Urothelium cell line (cell line): Measurements from ENCODE around the gene MORN2.
"Not testable (repeated sequence)": the region's sequence is repeated elsewhere in the genome, so short reads cannot be mapped to it uniquely, and the experiment has no call there.

Source experiments
- DNase-seq: peaks from one replicate; pipeline ENCODE4 v3.0.0; 2011; ENCODE audit warnings: low spot score, mixed read lengths
- FAIRE-seq: peaks from 2 replicates; lab custom pipeline; 2011; peaks lifted over from hg19 to GRCh38; lab: Jason Lieb, UNC

MORN2 gene

DNA sequence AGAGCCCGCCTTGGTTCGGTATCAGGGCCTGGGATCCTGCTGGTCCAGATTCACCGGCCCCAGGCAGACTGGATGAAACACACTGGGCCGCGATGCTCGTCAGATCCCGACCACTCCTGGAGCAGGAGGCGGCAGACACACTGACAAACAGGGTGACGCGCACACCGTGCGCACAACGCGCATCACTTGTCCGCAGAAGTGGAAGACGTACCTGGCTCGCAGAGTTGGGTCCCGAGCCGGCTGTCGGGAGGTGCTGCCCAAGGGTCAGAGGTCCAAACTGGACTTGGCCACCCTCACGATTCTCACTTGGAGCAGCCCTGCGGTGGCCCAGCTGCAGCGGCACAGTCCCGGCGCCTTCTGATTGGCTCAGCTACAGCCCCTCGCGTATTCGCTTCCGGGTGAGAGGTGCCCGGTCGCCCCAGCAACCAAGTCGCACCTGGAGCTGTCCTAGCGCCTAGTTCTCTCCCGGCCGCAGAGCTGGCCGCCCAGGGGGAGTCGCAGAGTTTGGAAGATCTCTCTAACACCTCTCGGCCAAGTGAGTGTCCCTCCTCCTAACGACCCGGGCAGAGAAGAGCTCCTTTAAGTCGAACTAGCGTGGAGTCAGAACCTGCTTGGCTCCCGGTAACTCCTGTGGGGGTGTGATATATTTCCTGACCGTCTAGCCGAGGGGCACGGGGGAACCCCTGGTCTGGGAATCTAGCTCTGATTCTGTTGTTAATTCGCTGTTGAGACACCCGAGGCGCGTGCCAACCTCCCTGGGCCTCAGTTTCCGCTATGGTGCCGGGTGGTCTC is at the start of gene MORN2, which contains the start of gene DHX57:
Gene MORN2, plus strand, starts transcription at position 401 of the 792 bp plus-strand sequence.
Gene DHX57, minus strand, starts transcription at position 359 of the 792 bp plus-strand sequence. CDS start 7,529 bp downstream, outside the sequence.
- peak; percentile 99 for DNase-seq
- FAIRE-seq = peak; percentile 92

DNA sequence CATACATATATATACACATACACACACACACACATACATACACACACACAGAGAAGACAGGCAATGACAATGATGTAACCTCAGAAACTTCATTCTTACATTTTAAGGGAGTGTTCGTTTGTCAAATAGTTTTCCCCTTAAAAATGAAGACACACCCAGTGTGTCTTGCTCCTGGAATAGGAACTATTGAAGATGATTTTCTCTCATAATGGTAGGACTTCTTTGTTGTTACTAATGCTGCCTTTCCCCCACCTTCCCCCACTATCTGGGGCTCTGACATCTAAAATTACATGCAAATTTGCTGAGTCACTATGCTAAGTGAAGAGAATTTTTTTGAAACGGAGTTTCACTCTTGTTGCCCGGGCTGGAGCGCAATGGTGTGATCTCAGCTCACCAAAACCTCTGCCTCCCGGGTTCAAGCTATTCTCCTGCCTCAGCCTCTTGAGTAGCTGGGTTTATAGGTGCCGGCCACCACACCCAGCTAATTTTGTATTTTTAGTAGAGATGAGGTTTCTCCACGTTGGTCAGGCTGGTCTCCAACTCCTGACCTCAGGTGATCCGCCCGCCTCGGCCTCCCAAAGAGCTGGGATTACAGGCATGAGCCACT is 48.1 kb upstream of the MORN2 start:
- FAIRE-seq = not testable (repeated sequence)

DNA sequence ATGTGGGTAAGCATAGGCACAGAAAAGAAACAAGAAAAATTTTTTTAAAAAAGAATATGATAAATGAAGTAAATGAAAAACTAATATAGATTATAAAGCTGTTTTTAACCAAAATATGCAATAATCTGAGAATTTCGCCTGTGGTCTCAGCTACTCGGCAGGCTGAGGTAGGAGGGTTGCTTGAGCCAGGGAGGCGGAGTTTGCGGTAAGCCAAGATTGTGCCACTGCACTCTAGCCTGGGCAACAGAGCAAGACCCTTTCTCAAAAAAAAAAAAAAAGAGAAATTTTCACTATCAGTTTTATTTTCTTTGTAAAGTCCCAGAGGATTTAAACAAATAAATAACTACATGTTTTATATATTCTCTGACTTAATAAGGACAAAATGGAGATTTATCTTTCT is 47.3 kb upstream of the MORN2 start:
- FAIRE-seq (no peak), DNase-seq (no peak)

More for the DNA sequence above, 48.1 kb upstream of the MORN2 start:
- peak; percentile 29 for DNase-seq

DNA sequence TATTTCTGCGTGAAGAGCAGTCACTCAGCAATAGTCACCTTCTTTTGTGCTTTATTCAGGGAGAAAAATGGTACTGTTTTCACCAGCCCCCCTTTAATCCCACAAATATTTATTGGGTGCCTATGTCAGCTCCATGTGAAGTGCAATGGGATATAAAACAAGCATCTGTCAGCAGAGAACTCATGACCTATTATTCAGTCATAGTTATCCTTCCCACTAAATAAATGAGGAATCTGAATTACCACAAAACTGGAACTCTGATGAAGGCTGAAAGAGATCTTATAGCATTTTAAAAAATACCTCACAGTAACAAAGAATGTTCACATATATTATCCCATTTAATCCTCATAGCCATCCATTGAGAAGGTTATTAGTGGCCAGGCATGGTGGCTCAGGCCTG is 45.8 kb upstream of the MORN2 start:
- no peak for DNase-seq
- no peak for FAIRE-seq

DNA sequence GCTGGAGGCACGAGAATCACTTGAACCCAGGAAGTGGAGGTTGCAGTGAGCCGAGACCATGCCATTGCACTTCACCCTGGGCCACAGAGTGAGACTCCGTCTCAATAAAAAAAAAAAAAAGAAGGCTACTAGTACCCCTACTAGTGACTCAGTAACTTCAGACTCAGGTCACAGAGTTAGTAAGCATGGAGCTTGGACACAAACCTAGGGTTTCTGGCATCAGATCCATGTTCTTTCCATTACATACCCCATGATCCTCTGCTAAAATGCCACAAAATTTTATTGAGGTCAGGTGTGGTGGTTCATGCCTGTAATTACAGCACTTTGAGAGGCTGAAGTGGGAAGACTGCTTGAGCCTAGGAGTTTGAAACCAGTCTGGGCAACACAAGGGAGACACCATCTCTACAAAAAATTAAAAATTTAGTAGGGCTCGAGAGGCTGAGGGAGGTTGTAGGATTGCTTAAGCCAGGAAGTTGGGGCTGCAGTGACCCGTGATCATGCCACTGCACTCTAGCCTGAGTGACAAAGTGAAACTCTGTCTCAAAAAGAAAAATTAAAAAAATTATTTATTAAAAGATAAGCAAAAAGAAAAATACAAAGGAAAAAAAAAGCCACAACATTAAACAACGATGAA is 45.1 kb upstream of the MORN2 start:
- FAIRE-seq (no peak), DNase-seq (no peak)

DNA sequence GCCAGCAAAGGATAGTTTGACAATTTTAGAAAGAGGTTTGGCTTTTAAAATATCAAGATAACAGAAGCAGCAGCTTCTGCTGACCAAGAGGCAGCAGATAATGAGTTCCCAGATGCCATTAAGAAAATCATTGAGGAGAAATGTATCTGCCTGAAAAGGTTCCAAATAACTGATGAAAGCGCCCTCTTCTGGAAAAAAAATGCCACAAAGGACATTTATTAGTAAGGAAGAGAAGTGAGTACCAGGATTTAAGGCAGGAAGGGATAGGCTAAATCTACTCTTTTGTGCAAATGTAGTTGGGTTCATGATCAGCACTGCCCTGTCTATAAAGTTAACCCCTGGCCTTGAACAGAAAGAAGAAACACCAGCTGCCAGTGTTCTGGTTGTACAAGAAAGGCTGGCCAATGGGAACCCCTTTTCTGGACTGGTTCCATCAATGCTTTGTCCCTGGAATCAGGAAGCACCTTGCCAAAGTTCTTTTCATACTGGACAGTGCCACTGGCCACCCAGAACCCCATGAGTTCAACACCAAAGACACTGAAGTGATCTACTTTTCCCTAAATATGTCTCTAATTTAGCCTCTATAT is 40.7 kb upstream of the MORN2 start:
- FAIRE-seq = no peak
- DNase-seq = no peak

DNA sequence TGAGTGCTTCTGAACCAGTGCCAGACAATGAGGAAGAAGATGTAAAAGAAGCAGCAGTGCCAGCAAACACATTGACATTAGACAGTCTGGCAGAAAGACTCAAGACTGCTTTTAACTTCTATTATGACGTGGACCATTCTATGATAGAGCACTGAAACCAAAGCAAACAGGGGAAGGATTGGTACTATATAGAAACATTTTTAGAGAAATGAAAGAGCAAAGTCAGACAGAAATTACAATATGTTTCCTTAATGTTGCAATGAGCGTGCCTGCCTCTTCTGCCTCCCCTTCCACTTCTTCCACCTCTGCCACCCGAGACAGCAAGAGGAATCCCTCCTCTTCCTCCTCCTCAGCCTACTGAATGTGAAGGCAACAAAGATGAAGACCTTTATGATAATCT is 39.8 kb upstream of the MORN2 start:
- DNase-seq = no peak
- no peak for FAIRE-seq

DNA sequence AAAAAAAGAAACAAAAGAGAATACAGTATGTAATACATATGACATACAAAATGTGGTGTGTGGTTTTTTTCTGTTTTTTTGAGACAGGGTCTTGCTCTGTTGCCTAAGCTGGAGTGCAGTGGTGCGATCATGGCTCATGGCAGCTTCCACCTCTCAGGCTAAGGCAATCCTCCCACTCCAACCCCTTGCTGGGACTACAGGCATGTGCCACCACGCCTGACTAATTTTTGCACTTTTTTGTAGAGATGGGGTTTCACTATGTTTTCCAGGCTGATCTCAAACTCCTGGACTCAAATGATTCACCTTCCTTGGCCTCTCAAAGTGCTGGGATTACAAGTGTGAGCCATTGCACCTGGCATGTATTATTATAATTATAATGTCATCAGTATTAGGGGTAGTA is 39.0 kb upstream of the MORN2 start:
- no peak for DNase-seq
- FAIRE-seq = no peak

DNA sequence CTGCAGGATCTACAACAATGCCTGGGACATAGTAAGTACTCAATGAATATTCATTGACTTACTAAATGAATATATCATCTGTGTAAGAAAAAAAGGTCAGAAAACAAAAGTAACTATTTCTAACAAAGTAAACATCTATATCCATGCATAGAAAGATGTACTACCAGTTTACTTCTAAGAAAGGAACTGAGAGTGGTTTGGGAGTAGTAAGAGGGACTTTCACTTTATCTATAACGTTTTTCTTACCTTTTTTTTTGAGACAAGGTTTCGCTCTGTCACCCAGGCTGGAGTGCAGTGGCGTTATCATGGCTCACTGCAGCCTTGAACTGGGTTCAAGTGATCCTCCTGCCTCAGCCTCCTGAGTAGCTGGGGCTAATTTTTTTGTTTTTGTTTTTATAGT is 25.7 kb upstream of the MORN2 start:
- no peak for FAIRE-seq
- no peak for DNase-seq

DNA sequence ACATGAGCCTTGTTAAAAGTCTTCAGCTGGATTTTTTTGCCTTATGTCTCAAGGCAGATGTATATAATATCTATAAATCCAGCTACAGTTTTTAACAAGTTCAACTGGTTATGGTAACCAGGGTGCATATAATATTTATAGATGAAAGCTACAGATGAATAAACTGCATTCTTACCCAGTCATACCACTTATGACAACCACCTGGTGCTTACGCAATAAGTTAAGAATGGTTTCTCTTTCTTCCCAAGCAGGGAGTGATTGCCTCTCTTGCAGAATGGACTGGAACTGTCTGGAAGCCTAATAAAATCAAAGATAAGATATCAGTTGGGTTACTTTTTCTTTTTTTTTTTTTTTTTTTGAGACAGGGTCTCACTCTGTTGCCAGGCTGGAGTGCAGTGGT is 19.6 kb upstream of the MORN2 start:
- no peak for FAIRE-seq
- DNase-seq = no peak

DNA sequence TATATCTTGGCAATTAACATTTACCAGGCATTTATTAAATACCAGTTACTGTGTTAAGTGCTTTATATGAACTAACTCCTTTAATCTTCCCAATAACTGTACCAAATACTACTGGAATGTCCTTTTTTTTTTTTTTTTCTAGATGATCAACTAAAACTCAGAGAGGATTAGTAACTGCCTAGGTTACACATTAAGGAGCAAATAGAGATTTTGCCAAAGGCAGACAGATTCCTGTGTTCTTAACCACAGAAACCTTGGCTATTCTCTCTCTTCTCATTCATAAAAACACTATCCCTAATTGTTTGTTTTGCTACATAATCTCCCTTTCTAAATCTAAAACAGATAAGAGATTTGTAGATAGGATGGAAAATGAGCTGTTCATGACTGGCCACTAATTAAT is 13.3 kb upstream of the MORN2 start:
- FAIRE-seq (no peak), DNase-seq (no peak)

DNA sequence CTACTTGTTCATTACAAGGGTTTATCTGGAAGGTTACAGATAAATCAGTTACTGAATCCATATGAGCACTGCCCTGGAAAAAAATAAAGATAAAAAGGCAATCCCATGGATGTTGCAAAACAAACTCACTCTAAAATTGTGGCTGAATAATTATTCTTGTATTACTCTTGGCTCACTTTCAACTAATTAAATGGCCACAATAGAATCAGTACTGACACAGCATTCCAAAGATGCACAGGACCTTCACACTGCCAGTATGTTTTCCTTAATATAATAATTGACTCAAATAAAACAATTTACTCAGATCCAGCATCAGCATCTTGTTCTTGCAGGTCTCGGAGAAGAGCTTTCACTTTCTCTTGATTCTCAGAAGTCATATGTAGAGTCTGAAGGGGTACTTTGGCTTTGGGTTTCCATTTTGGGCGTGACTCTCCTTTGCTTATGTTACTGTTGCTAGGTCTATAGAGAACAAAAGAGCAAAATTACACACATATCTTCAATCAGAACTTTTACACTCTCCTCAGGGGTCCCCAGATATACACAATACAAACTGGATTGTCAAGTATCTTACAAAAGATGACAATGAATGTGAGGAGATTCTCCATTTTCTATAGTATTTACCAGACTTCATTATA is 12.6 kb upstream of the MORN2 start:
- FAIRE-seq (no peak), DNase-seq (no peak)

DNA sequence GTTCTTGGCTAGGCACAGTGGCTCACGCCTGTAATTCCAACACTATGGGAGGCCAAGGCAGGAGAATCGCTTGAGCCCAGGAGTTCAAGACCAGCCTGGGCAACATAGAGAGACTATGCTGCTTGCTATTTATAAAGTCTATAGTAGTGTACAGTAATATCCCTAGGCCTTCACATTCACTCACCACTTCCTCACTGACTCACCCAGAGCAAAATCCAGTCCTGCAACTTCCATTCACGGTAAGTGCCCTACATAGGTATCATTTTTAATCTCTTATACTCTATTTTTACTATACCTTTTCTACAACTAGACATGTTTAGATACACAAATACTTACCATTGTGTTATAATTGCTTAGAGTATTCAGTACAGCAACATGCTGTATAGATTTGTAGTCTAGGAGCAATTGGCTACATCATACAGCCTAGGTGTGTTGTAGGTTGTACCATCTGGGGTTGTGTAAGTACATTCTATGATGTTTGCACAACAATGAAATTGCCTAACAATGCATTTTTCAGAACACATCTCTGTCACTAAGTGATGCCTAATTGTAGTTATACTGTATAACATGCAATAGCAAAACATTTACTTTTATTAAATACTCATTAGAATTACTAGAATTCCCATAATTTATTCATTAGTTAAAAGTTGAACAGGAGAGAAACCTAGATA is 8.9 kb upstream of the MORN2 start:
- DNase-seq (no peak), FAIRE-seq (peak; percentile 58)

DNA sequence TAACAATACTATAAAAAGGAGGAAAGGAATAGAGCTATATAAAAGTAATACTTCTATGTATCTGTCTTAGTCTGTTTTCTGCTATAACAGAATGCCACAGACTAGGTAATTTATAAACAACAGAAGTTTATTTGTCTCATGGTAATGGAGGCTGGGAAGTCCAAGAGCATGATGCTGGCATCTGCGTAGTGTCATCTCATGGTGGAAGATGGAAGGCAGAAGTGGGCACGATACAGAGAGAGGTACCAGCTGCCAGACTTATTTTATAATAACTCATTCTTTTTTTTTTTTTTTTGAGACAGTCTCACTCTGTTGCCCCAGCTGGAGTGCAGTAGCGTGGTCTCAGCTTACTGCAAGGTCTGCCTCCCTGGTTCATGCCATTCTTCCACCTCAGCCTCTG is 4.3 kb upstream of the MORN2 start:
- DNase-seq (no peak), FAIRE-seq (no peak)

DNA sequence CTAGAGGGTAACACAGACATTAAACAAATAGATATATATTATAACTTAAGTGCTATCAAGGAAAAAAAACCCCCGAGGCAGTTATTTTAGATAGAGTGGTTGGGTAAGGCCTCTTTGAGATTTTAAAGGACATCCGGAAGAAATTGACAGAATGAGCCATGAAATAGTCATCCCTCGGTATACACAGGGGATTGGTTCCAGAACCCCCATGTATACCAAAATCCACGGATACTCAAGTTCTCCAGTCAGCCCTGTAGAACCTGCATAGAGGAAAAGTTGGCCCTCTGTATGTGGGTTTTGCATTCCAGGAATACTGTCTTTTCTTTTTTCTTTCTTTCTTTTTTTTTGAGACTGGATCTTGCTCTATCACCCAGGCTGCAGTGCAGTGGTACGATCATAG is 2.0 kb upstream of the MORN2 start:
- FAIRE-seq = no peak

DNA sequence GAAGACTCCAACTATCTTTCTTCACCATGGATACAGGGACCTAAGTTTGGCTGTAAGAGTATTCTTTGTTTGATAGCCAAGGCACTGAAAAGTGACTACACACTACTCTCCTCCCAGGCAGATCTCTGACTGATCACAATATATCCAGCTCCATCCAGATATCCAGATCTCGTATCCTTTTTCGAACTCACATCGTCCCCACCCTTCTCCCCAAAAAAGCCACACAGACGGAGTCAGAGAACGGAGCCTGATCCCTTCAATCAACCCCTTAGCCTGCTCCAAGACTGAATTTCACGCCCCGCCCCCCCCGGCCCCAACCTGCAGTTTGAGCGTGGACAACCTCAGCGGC is 575 bp upstream of the MORN2 start:
- FAIRE-seq (no peak), DNase-seq (no peak)

More for the DNA sequence above, 2.0 kb upstream of the MORN2 start:
- DNase-seq = no peak

DNA sequence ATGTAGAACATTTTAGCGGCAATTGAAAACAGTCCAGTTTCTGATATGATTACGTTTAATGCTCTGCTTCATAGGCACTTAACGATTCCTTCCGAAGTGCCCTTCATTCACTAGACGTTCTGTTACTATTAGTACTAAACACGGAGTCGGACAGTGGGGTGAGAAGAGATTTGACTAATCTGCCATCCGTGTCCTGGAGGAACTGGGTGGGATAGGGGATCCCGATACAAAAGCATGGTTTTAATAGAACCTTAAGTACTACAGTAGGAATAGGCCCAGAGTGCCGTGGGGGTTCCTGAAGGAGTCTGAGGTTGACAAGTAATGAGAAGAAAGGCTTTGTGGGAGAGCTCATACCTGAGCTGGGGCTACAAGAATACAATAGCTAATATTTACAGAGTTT is 631 bp downstream of the MORN2 start:
- DNase-seq (no peak), FAIRE-seq (no peak)

DNA sequence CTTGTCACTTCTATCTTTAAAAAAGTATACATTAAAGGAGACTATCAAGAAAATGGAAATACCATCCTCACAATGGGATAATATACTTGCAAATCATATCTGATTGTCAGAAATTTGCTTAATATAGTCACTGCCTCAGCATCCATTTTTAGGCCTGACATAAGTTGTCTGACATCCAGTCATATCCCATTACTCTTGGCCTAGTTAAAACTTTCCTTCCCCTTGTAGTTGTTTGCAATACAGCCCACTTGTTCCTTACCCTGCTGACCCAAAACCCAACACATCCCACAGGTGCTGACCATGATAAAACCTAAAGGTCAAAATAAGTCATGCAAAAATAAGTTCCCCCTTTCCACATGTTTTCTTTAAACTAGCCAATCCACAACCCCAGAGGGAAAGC is 10.3 kb downstream of the MORN2 start:
- no peak for FAIRE-seq
- no peak for DNase-seq

DNA sequence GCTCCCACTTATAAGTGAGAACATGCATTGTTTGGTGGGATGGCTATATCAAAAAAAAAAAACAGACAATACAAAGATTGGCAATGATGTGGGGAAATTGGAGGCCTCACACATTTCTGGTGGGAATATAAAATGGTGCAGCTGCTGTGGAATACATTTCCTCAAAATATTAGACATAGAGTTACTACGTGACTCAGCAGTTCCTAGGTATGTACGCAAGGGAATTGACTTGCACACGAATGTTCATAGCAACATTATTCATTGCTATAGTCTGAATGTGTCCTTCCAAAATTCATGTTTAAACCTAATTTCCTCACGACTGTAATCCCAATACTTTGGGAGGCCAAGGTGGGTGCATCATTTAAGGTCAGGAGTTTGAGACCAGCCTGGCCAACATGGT is 11.6 kb downstream of the MORN2 start:
- no peak for FAIRE-seq
- DNase-seq = no peak

DNA sequence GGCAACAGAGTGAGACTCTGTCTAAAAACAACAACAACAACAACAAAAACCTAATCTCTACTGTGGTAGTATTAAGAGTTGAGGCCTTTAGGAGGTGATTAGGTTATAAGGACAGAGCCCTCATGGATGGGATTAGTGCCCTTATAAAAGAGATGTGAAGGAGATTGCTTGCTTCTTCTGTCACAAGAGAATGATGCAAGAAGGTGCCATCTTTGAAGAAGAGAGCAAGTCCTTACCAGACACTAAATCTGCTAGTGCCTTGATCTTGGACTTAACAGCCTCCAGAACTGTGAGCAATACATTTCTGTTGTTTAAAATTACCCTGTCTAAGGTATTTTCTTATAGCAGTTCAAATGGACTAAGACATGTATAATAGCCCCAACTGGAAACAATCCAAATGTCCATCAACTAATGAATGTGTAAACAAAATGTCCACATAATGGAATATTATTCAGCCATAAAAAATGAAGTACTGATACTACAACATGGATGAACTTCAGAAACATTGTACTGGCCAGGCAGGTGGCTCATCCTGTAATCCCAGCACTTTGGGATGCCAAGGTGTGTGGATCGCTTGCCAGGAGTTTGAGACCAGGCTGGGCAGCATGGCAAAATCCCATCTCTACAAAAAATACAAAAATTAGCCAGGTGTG is 12.3 kb downstream of the MORN2 start:
- FAIRE-seq = no peak

More for the DNA sequence above, 12.3 kb downstream of the MORN2 start:
- DNase-seq = no peak
